Activated effector memory CD4-positive, alpha-beta T cell treated with anti-CD3 and anti-CD28 coated beads, Interleukin-2, amount 50 U/mL, for 16 hours (primary cell): ENCODE data around the gene CCNY.

ENCODE experiments used
- DNase-seq: peaks from one replicate; pipeline ENCODE4 v3.0.0-alpha.2; 2020

The CCNY gene

GRCh38 chr10:35356725-35357092 lies 20.4 kb downstream of the CCNY start:
- DNase-seq: no peak

- DNase-seq: no peak
These were observed 22.7 kb downstream of the CCNY start for GRCh38 chr10:35359056-35359455.

GRCh38 chr10:35359873-35360272 lies 23.6 kb downstream of the CCNY start:
- DNase-seq: no peak

GRCh38 chr10:35362701-35363350 lies 26.5 kb downstream of the CCNY start:
- no peak for DNase-seq

- DNase-seq: no peak
These were observed 27.3 kb downstream of the CCNY start for GRCh38 chr10:35363587-35363986.

GRCh38 chr10:35364808-35365207 lies 28.5 kb downstream of the CCNY start:
- no peak for DNase-seq

- DNase-seq: no peak
These were observed 29.7 kb downstream of the CCNY start for GRCh38 chr10:35365994-35366393.

- no peak for DNase-seq
These were observed 31.0 kb downstream of the CCNY start for GRCh38 chr10:35367107-35367859.

GRCh38 chr10:35367982-35368381 lies 31.7 kb downstream of the CCNY start:
- no peak for DNase-seq

GRCh38 chr10:35368485-35369048 lies 32.3 kb downstream of the CCNY start:
- no peak for DNase-seq

GRCh38 chr10:35369049-35369611 lies 32.8 kb downstream of the CCNY start:
- no peak for DNase-seq

GRCh38 chr10:35371731-35372130 lies 35.4 kb downstream of the CCNY start:
- no peak for DNase-seq

- no peak for DNase-seq
These were observed 36.0 kb downstream of the CCNY start for GRCh38 chr10:35372329-35372728.

- no peak for DNase-seq
These were observed 38.9 kb downstream of the CCNY start for GRCh38 chr10:35375091-35375765.

GRCh38 chr10:35377050-35377728 lies 40.9 kb downstream of the CCNY start:
- no peak for DNase-seq

- no peak for DNase-seq
These were observed 42.4 kb downstream of the CCNY start for GRCh38 chr10:35378541-35379210.

GRCh38 chr10:35379226-35380137 lies 43.2 kb downstream of the CCNY start:
- DNase-seq: no peak

- no peak for DNase-seq
These were observed 45.8 kb downstream of the CCNY start for GRCh38 chr10:35382096-35382495.

GRCh38 chr10:35384265-35384868 lies 48.1 kb downstream of the CCNY start:
- DNase-seq: no peak

GRCh38 chr10:35386594-35387174 lies 50.4 kb downstream of the CCNY start:
- DNase-seq: no peak
